HepG2 (cell line): ENCODE measurements around the gene ZNF282. TPM values are rescaled to one million over a fixed set of nuclear protein-coding genes. Genes with fewer than 3 reads are reported as not detected.

Source experiments
- ATM ChIP-seq: fragments of 450-650 bp; IDR thresholded peaks from 2 replicates; pipeline ENCODE4 v1.7.1; 2017; ENCODE audit warnings: mild to moderate bottlenecking, borderline replicate concordance
- BORCS8-MEF2B ChIP-seq: sonication (generic); formaldehyde crosslinking; IDR thresholded peaks from 2 replicates; pipeline ENCODE4 v1.8.0; 2022; ENCODE audit warnings: mild to moderate bottlenecking, missing genetic modification reagents
- DNMT1 ChIP-seq: sonication (generic); formaldehyde crosslinking; IDR thresholded peaks from 2 replicates; pipeline ENCODE4 v1.5.1; 2020; ENCODE audit warnings: mild to moderate bottlenecking, missing genetic modification reagents
- HDAC2 ChIP-seq: sonication (generic); formaldehyde crosslinking; IDR thresholded peaks from 2 replicates; pipeline ENCODE4 v1.4.0; 2020; ENCODE audit warnings: missing genetic modification reagents
- JUN ChIP-seq: sonication (generic); formaldehyde crosslinking; IDR thresholded peaks from 2 replicates; pipeline ENCODE4 v1.4.0; 2020; ENCODE audit warnings: mild to moderate bottlenecking, missing genetic modification reagents
- MATR3 ChIP-seq: sonication (generic); formaldehyde crosslinking; IDR thresholded peaks from 2 replicates; pipeline ENCODE4 v1.4.0; 2020; ENCODE audit warnings: missing genetic modification reagents
- MED8 ChIP-seq: sonication (generic); formaldehyde crosslinking; IDR thresholded peaks from 2 replicates; pipeline ENCODE4 v1.8.1; 2023; ENCODE audit warnings: mild to moderate bottlenecking, missing genetic modification reagents; ENCODE audit not compliant: insufficient replicate concordance
- NR2F1 ChIP-seq, 2 experiments: fragments of 450-650 bp in 1 of 2; formaldehyde crosslinking in 1 of 2; IDR thresholded peaks; 2 replicates each; pipeline versions ENCODE4 v1.5.0 to v1.6.1; 2016 to 2020; ENCODE audit warnings: mild to moderate bottlenecking in 1 of 2, missing compliant biosample characterization in 1 of 2, missing genetic modification reagents in 1 of 2, moderate library complexity in 1 of 2
- REL ChIP-seq: sonication (generic); formaldehyde crosslinking; conservative IDR thresholded peaks from 2 replicates; pipeline ENCODE4 v1.8.0; 2022; ENCODE audit warnings: mild to moderate bottlenecking, missing genetic modification reagents, moderate library complexity
- RELA ChIP-seq: sonication (generic); formaldehyde crosslinking; IDR thresholded peaks from 2 replicates; pipeline ENCODE4 v1.4.0; 2020; ENCODE audit warnings: missing genetic modification reagents
- TBX2 ChIP-seq: sonication (generic); formaldehyde crosslinking; IDR thresholded peaks from 2 replicates; pipeline ENCODE4 v1.5.0; 2020; ENCODE audit warnings: missing genetic modification reagents, mild to moderate bottlenecking, borderline replicate concordance
- TOPORS ChIP-seq: sonication (generic); formaldehyde crosslinking; IDR thresholded peaks from 2 replicates; pipeline ENCODE4 v1.8.0; 2023; ENCODE audit warnings: mild to moderate bottlenecking, missing genetic modification reagents
- ZFP37 ChIP-seq: sonication (generic); formaldehyde crosslinking; IDR thresholded peaks from 2 replicates; pipeline ENCODE4 v1.4.0; 2020; ENCODE audit warnings: missing genetic modification reagents, borderline replicate concordance
- ZKSCAN8 ChIP-seq: IDR thresholded peaks from 2 replicates; pipeline ENCODE4 v1.6.1; 2016; ENCODE audit warnings: borderline replicate concordance, missing genetic modification reagents, missing compliant biosample characterization
- polyA plus RNA-seq, 8 experiments: library from polyadenylated mRNA; depleted of rRNA in 3 of 8; stranded (reverse) in 7 of 8; unstranded in 1 of 8; fragments of >200 nt; fragmentation: Illumina TruSeq in 4 of 8; extraction: Trizol in 4 of 8; gene quantifications; 2 replicates each; pipeline versions ENCODE4 v1.2.1 to v1.2.3, GENCODE V29; 2011 to 2016; ENCODE audit warnings: low read depth in 4 of 8, missing spikeins in 1 of 8, mixed read lengths in 1 of 8; ENCODE audit not compliant: insufficient read depth in 1 of 8
- total RNA-seq, 5 experiments: library from RNA; depleted of rRNA; stranded (reverse); fragments of >200 nt; fragmentation: Illumina TruSeq; extraction: Trizol; gene quantifications; 2 replicates each; pipeline ENCODE4 v1.2.3, GENCODE V29; 2016; ENCODE audit warnings: low read depth in 1 of 5
- TF ChIP-seq, protein P1 (sequence below): sonication (generic); formaldehyde crosslinking; IDR thresholded peaks from 2 replicates; pipeline ENCODE4 v1.4.0; 2020; ENCODE audit warnings: missing genetic modification reagents
- TF ChIP-seq, protein P2 (sequence below): sonication (generic); formaldehyde crosslinking; IDR thresholded peaks from 2 replicates; pipeline ENCODE4 v1.4.0; 2020; ENCODE audit warnings: low read depth, missing genetic modification reagents
- TF ChIP-seq, protein P3 (sequence below): sonication (generic); formaldehyde crosslinking; IDR thresholded peaks from 2 replicates; pipeline ENCODE4 v1.4.0; 2020; ENCODE audit warnings: missing genetic modification reagents
- TF ChIP-seq, protein P4 (sequence below): IDR thresholded peaks from 2 replicates; pipeline ENCODE4 v1.6.1; 2016; ENCODE audit warnings: control low read depth
- TF ChIP-seq, protein P5 (sequence below): sonication (generic); formaldehyde crosslinking; IDR thresholded peaks from 2 replicates; pipeline ENCODE4 v1.4.0; 2020; ENCODE audit warnings: missing genetic modification reagents, low read depth, mild to moderate bottlenecking, borderline replicate concordance

Gene ZNF282
- total and polyA plus RNA-seq, 2 of the 13 experiments (the other 11 are each of a cell fraction or from before 2014, with no cell fraction given) = 9.1 to 20.9 TPM

DNA sequence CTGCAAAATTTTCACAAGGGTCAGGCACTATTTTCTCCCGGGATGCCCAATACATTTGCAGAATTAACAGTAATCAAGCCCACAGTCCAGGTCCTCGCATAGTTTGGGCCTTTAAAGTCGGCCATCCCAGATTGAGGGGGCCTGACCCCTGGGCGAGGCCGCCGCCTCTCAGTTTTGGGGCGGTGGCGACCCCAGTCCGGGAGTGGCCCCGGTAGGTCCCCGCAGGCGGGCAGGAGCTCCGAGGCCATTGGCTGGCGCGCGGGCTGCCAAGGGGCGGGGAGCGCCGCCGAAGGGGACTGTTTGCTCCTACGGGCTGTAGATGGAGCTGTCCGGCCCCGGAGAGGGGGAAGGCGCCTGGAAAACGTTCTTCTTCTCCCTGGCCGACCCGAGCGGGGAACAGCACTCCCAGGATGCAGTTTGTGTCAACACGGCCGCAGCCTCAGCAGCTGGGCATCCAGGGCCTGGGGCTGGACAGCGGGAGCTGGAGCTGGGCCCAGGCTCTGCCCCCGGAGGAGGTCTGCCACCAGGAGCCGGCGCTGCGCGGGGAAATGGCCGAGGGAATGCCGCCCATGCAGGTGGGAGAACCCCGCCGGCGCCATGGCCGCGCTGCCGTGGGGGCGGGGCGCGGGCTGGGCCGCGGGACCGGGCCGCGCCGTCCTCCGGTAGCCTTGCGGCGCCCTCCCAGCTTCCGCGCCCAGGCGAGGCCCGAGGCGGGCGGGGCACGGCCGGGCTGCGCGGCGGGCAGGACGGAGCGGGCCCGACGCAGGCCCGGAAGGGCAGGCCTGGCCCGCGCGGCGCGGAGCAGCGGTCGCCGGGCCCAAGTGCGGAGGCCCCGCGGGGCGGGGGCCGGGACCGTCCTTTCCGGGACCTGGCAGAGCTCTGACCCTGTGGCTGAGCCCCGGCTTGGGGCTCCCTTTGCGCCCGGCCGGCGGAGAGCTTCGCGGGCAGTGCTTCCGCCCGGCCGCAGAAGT, at the start of gene ZNF282 (continued):
- no peak; the same call in 1 of the 2 replicates for TF ChIP-seq DNMT1 (CRISPR knock-in tag)
- peak; percentile 78 for TF ChIP-seq MED8
- TF ChIP-seq NR2F1 (CRISPR knock-in tag; IDR thresholded peaks at IDR 0.05) = no peak
- TF ChIP-seq BORCS8-MEF2B (CRISPR knock-in tag) = no peak
- no peak for TF ChIP-seq ATM
- TF ChIP-seq TBX2 = peak; percentile 74
- TF ChIP-seq, protein P1, sequence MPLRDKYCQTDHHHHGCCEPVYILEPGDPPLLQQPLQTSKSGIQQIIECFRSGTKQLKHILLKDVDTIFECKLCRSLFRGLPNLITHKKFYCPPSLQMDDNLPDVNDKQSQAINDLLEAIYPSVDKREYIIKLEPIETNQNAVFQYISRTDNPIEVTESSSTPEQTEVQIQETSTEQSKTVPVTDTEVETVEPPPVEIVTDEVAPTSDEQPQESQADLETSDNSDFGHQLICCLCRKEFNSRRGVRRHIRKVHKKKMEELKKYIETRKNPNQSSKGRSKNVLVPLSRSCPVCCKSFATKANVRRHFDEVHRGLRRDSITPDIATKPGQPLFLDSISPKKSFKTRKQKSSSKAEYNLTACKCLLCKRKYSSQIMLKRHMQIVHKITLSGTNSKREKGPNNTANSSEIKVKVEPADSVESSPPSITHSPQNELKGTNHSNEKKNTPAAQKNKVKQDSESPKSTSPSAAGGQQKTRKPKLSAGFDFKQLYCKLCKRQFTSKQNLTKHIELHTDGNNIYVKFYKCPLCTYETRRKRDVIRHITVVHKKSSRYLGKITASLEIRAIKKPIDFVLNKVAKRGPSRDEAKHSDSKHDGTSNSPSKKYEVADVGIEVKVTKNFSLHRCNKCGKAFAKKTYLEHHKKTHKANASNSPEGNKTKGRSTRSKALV = peak; percentile 78
- 0 out of 2 replicates have a peak, but pooled peaks have one; percentile 23 for TF ChIP-seq ZFP37 (CRISPR knock-in tag)
- TF ChIP-seq, protein P2, sequence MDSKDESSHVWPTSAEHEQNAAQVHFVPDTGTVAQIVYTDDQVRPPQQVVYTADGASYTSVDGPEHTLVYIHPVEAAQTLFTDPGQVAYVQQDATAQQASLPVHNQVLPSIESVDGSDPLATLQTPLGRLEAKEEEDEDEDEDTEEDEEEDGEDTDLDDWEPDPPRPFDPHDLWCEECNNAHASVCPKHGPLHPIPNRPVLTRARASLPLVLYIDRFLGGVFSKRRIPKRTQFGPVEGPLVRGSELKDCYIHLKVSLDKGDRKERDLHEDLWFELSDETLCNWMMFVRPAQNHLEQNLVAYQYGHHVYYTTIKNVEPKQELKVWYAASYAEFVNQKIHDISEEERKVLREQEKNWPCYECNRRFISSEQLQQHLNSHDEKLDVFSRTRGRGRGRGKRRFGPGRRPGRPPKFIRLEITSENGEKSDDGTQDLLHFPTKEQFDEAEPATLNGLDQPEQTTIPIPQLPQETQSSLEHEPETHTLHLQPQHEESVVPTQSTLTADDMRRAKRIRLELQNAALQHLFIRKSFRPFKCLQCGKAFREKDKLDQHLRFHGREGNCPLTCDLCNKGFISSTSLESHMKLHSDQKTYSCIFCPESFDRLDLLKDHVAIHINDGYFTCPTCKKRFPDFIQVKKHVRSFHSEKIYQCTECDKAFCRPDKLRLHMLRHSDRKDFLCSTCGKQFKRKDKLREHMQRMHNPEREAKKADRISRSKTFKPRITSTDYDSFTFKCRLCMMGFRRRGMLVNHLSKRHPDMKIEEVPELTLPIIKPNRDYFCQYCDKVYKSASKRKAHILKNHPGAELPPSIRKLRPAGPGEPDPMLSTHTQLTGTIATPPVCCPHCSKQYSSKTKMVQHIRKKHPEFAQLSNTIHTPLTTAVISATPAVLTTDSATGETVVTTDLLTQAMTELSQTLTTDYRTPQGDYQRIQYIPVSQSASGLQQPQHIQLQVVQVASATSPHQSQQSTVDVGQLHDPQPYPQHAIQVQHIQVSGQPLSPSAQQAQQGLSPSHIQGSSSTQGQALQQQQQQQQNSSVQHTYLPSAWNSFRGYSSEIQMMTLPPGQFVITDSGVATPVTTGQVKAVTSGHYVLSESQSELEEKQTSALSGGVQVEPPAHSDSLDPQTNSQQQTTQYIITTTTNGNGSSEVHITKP = no peak; the same call in 1 of the 2 replicates
- TF ChIP-seq MATR3 = no peak
- TF ChIP-seq, protein P3, sequence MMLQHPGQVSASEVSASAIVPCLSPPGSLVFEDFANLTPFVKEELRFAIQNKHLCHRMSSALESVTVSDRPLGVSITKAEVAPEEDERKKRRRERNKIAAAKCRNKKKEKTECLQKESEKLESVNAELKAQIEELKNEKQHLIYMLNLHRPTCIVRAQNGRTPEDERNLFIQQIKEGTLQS (CRISPR knock-in tag) = 0 out of 2 replicates have a peak, but pooled peaks have one; percentile 34
- TF ChIP-seq RELA = 0 out of 2 replicates have a peak, but pooled peaks have one; percentile 70
- no peak for TF ChIP-seq JUN (CRISPR knock-in tag)
- TF ChIP-seq, protein P4, sequence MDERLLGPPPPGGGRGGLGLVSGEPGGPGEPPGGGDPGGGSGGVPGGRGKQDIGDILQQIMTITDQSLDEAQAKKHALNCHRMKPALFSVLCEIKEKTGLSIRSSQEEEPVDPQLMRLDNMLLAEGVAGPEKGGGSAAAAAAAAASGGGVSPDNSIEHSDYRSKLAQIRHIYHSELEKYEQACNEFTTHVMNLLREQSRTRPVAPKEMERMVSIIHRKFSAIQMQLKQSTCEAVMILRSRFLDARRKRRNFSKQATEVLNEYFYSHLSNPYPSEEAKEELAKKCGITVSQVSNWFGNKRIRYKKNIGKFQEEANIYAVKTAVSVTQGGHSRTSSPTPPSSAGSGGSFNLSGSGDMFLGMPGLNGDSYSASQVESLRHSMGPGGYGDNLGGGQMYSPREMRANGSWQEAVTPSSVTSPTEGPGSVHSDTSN (CRISPR knock-in tag) = no peak
- no peak for TF ChIP-seq REL (CRISPR knock-in tag)
- TF ChIP-seq, protein P5, sequence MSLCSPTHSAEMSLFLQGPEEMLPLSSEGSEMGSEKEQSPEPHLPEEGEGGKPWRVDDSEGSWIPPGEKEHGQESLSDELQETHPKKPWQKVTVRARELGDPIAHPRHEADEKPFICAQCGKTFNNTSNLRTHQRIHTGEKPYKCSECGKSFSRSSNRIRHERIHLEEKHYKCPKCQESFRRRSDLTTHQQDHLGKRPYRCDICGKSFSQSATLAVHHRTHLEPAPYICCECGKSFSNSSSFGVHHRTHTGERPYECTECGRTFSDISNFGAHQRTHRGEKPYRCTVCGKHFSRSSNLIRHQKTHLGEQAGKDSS = no peak
- TF ChIP-seq TOPORS = 0 out of 2 replicates have a peak, but pooled peaks have one; percentile 29
- no peak for TF ChIP-seq HDAC2 (CRISPR knock-in tag)
- no peak for TF ChIP-seq ZKSCAN8 (CRISPR knock-in tag)
